Astrocyte of the spinal cord (primary cell): ENCODE results near the gene RFTN1.

ENCODE experiments used
- DNase-seq: peaks from one replicate; pipeline ENCODE4 v3.0.0; 2011; ENCODE audit warnings: low read depth, low spot score
- H3K4me3 ChIP-seq: 2 replicates; pipeline ENCODE4 v1.5.1; 2011; ENCODE audit warnings: low read depth, mild to moderate bottlenecking, low read length, moderate library complexity
- in situ Hi-C: cut with HindIII; loops from 2 replicates; pipeline ENCODE4 v1.10.0; 2017; ENCODE audit warnings: low sequenced_read_pairs
- TF ChIP-seq, protein P1 (sequence below): IDR thresholded peaks from 2 replicates; pipeline ENCODE4 v1.5.1; 2012; ENCODE audit warnings: low read depth, mild to moderate bottlenecking, low read length, inconsistent platforms

Gene RFTN1

DNA sequence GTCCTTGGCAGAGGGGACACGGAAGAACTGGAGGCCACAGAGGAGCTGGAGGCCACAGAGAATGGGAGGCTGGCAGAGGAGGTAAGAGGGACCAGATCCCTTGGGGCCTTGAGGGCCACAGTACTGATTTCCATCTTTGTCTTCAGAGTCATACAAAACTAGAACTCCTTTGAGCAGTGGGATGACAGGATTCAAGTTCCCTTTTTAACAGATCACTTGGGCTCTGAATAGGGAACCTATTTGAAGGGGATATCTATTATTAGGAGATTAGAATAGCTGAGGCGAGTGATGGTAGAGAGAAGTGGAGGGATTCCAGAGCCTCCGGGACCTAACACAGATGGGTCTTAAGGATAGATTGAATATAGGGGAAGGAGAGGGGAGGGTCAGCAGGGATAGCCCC, 192.8 kb downstream of the RFTN1 start:
- in situ Hi-C loops, result no loop called here
- no peak overlapping the region for H3K4me3 ChIP-seq
- TF ChIP-seq, protein P1, sequence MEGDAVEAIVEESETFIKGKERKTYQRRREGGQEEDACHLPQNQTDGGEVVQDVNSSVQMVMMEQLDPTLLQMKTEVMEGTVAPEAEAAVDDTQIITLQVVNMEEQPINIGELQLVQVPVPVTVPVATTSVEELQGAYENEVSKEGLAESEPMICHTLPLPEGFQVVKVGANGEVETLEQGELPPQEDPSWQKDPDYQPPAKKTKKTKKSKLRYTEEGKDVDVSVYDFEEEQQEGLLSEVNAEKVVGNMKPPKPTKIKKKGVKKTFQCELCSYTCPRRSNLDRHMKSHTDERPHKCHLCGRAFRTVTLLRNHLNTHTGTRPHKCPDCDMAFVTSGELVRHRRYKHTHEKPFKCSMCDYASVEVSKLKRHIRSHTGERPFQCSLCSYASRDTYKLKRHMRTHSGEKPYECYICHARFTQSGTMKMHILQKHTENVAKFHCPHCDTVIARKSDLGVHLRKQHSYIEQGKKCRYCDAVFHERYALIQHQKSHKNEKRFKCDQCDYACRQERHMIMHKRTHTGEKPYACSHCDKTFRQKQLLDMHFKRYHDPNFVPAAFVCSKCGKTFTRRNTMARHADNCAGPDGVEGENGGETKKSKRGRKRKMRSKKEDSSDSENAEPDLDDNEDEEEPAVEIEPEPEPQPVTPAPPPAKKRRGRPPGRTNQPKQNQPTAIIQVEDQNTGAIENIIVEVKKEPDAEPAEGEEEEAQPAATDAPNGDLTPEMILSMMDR, result no peak
- no peak for DNase-seq

DNA sequence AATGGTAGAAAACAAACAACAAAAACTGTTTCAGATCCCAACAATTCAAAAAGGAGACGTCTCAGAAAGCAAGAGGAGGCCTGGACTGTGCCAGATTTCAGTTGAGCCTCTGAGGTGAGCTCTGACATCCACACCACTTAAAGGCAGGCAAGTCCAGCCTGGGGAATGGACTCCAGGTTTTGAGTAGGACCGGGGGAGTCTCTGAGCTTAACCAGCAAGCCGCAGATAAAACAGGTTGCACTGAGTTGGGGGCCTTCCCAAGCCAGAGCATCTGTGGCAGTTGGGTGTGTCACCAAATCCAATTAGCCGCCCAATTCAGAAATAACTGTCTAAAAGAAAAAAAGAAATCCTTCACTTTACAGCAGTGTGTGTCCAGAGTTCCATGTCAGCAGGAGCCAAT, 193.8 kb downstream of the RFTN1 start:
- DNase-seq, result no peak
- in situ Hi-C loops, result no loop called here
- TF ChIP-seq, protein P1, result no peak
- no peak overlapping the region for H3K4me3 ChIP-seq

DNA sequence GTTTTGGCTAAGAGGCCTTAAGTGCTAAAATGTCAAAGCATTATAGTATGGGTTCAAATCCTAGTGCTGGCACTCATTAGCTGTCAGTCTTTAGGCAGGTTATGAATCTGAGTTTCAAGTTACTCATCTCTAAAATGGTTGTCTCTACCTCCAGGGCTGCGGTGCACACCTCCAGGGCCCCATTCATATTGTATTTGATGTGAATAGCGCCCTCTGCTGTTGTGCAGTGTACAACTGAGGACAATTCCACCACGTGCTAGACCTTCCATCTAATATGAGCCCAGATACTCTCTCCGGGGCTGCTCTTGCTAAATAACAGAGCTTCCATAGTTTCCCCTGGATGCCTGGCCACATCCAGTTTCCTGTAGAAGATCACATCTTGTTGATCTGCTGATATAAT, 194.2 kb downstream of the RFTN1 start:
- no peak for DNase-seq
- H3K4me3 ChIP-seq, result no peak overlapping the region
- in situ Hi-C loops, result no loop called here
- TF ChIP-seq, protein P1, result peak; percentile 39

DNA sequence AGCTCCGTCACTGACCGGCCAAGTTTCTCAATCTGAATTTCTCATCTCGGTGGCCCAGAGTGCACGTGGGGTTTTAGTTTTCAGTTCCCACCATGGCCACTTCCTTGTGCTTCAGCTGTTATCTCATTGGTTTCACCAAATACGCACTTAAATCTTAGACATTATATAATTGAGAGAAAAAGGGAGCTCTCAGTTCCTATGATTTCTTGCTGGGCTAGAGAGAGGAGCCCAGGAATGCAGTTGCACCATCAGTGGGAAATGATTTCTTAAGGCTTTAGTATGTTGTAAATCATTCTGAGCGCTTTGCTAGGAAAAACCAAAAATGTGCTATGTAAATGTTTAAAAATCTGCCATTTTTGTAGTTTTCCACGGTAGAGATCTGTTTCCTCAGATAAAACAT, 195.3 kb downstream of the RFTN1 start:
- no peak for DNase-seq
- in situ Hi-C loops, result no loop called here
- no peak overlapping the region for H3K4me3 ChIP-seq
- TF ChIP-seq, protein P1, result no peak

DNA sequence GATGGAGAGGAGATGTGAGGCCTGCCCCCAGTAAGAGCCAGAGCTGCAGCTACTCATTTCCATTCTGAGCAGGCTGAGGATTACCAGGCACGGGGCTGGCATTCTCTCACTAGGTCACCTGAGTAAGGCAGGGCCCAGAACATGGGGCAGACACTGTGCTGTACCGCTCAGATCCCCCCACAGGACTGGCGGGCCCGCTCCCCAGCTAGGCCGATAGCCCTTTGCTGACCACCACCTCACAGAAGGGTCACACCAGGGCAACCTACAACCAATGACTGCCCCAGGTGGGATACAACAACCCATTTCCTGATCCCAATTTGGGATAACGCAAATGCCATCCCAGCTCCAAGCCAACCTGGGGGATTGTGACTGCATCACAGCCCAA, 195.9 kb downstream of the RFTN1 start:
- H3K4me3 ChIP-seq, result no peak overlapping the region
- in situ Hi-C loops, result no loop called here
- DNase-seq, result no peak
- TF ChIP-seq, protein P1, result no peak

DNA sequence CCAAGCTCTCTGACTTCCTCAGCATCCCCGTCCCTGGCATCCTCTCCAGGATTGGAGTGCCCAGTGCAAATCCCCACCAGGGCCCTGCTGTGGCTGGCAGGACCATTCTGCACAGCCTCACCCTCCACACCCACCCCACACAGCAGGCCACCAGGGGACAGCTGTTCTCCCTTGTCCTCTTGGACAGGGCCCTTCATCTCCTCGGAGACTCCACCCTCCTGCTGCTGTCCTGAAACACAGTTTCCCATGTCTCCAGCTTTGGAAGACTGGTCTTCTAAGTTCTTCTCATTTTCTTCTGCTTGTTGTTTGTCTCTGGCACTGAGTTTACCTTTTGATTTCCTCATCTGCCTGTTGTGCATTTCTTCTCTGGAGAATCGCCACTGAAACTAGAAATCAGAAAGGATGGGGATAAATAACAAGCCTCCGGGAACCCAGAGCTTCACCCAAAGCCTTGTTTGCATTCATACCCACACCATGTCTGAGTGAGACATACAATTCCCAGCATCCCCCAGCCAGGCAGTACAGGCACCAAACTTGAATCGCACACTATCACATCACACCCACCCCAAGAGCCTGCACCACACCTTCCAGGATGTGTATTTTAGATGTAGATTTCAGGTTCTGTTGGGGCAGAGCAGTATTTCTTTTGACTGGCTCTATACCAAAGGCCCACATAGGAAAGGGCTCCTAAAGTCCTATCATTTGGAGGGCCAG, 196.5 kb downstream of the RFTN1 start:
- H3K4me3 ChIP-seq, result no peak overlapping the region
- TF ChIP-seq, protein P1, result no peak
- in situ Hi-C loops, result no loop called here

More for the DNA sequence above, 196.5 kb downstream of the RFTN1 start:
- no peak for DNase-seq
